Fibroblast of lung (primary cell): ENCODE measurements around the gene BBX.

Experiments
- EZH2 ChIP-seq: IDR thresholded peaks from 2 replicates; pipeline ENCODE4 v1.5.1; 2012; ENCODE audit warnings: low read length, control low read depth, mild to moderate bottlenecking; ENCODE audit errors: missing control alignments
- TF ChIP-seq, protein P1 (sequence below), 2 donors: IDR thresholded peaks in 1 of 2; conservative IDR thresholded peaks in 1 of 2; 1 replicate in 1 of 2; 2 replicates in 1 of 2; pipeline ENCODE4 v1.5.1; 2011 to 2012; ENCODE audit warnings: low read length in 2 of 2, control low read depth in 1 of 2, inconsistent platforms in 1 of 2, low read depth in 1 of 2, mild to moderate bottlenecking in 1 of 2

DNA sequence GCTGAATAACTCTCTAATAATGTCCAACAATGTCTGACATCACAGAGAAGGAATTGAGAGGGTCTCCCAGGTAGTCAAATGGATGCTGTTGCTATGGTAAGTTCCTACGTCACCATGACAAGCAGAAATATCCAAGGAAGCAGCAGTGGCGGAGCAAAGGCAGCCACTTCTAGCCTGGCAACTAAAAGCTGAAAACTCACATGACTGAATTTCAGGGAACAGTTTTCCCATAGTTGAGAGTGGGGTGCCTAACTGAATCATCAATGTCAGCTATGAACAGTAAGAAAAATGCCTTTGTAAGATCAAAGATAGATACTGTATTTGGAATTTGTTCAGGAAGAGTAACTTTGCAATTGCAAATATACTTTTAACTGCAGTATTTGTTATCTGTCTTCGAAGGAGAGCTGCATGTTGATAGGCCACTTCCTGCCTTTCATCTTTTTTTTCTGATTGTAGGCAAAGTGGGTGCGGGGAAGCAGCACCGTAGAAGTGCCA, 161.7 kb downstream of the BBX start:
- TF ChIP-seq, protein P1, sequence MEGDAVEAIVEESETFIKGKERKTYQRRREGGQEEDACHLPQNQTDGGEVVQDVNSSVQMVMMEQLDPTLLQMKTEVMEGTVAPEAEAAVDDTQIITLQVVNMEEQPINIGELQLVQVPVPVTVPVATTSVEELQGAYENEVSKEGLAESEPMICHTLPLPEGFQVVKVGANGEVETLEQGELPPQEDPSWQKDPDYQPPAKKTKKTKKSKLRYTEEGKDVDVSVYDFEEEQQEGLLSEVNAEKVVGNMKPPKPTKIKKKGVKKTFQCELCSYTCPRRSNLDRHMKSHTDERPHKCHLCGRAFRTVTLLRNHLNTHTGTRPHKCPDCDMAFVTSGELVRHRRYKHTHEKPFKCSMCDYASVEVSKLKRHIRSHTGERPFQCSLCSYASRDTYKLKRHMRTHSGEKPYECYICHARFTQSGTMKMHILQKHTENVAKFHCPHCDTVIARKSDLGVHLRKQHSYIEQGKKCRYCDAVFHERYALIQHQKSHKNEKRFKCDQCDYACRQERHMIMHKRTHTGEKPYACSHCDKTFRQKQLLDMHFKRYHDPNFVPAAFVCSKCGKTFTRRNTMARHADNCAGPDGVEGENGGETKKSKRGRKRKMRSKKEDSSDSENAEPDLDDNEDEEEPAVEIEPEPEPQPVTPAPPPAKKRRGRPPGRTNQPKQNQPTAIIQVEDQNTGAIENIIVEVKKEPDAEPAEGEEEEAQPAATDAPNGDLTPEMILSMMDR (conservative IDR thresholded peaks at IDR 0.05 in 1 of 2, IDR thresholded peaks at IDR 0.05 in 1 of 2; ENCODE audit: low read depth in 1 of 2, low read length in 2 of 2): no peak
- no peak for TF ChIP-seq EZH2
